ENCODE data around the gene IMMT. TPM values are rescaled to one million over a fixed set of nuclear protein-coding genes. Genes with fewer than 3 reads are reported as not detected.

Gene IMMT
- total RNA-seq = 100 to 1,000 TPM; 137 to 142 TPM

GRCh38 chr2:86195055-86195807 is at the start of gene IMMT:
TSS of gene IMMT (minus strand) at chr2:86195462. CDS start at chr2:86195382, 80 bp downstream.

GRCh38 chr2:86105969-86106945 is 89.0 kb downstream of the IMMT start, which contains the start of gene PTCD3:
TSS of gene PTCD3 (plus strand) at chr2:86106235. CDS start at chr2:86106248, 13 bp downstream.

GRCh38 chr2:86105252-86105968 is 89.9 kb downstream of the IMMT start, which contains the start of gene POLR1A:
TSS of gene POLR1A (minus strand) at chr2:86105886. CDS start at chr2:86105776, 110 bp downstream.

Small RNAs within 50 kb of the gene (microRNA-seq; reads per million reads assigned to microRNA genes)
- not detected for gene MIR4779 (ENCODE audit: borderline microRNAs expressed, borderline replicate concordance)

Other genes starting within 250 kb of the IMMT start
- 10 to 100 TPM; 28.0 to 34.9 TPM for gene POLR1A, start 89.6 kb downstream of the IMMT start, total RNA-seq
- gene PTCD3, start 89.2 kb downstream of the IMMT start, total RNA-seq = 100 to 1,000 TPM; 136 to 139 TPM
- gene MRPL35, start 4.0 kb upstream of the IMMT start, total RNA-seq = 10 to 100 TPM; 43.0 to 46.0 TPM
- gene REEP1, start 142.2 kb upstream of the IMMT start, total RNA-seq = under 1 TPM; 0.28 to 0.39 TPM
- 100 to 1,000 TPM; 110 to 130 TPM for gene KDM3A, start 245.9 kb upstream of the IMMT start, total RNA-seq

Measured in activated naive CD4-positive, alpha-beta T cell treated with anti-CD3 and anti-CD28 coated beads, Interleukin-2, amount 10 ng/mL, durations not matched to agents 5 hours and 36 hours (primary cell).